SW480 (cell line): ENCODE results near the gene WFDC1.
A peak's percentile ranks its signal among the peaks of the same experiment; 100 is the strongest.
"Not testable (repeated sequence)": the region's sequence is repeated elsewhere in the genome, so short reads cannot be mapped to it uniquely, and the experiment has no call there.

Experiments used
- DNase-seq: peaks from one replicate; pipeline ENCODE4 v3.0.0-alpha.2; 2016; ENCODE audit warnings: low spot score

WFDC1 gene

DNA sequence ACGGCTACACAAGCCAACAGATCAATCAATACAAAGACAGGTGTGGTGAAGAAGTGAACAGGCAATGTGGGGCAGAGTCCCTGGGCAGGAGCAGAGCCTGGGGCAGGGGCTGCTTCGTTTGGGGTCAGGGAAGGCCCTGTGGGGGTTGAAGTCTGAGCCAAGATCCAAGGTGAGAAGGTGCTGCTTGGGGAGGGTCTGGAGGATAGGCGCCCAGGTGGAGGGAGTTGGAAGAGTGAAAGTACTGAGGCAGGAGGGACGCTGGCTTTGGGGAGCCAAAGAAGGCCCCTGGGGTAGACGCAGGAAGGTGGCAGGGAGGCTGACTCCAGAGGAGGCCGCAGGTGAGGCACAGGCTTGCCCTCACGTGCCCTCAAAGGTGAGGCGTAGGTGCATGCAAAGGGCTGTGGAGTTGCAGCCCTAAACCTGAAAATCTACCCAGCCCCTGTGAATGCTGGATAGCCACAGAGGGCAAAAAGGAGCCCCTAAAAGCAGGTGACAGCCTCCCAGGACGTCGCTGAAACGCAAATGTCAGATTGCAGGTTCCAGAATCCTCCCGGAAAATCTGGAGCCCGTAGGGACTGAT, 33.3 kb downstream of the WFDC1 start:
- DNase-seq, result no peak

DNA sequence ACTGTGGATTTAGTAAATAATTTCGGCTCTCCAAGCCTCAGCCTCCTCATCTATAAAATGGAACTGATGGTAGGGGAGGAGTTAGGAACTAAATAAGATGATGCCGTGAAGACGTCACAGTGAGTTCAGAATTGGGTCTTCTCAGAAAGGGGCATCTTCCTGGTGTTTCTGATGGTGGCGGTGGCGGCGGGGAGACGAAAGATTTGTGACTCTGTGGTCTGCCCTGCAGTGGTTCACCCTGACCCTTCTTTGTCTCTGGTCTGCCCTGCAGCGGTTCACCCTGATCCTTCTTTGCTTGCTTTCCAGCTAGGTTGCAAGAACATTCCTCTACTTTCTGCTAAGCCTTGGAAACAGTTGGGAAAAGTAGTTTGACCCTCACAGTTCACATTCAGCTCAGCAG, 34.3 kb downstream of the WFDC1 start:
- DNase-seq, result no peak

DNA sequence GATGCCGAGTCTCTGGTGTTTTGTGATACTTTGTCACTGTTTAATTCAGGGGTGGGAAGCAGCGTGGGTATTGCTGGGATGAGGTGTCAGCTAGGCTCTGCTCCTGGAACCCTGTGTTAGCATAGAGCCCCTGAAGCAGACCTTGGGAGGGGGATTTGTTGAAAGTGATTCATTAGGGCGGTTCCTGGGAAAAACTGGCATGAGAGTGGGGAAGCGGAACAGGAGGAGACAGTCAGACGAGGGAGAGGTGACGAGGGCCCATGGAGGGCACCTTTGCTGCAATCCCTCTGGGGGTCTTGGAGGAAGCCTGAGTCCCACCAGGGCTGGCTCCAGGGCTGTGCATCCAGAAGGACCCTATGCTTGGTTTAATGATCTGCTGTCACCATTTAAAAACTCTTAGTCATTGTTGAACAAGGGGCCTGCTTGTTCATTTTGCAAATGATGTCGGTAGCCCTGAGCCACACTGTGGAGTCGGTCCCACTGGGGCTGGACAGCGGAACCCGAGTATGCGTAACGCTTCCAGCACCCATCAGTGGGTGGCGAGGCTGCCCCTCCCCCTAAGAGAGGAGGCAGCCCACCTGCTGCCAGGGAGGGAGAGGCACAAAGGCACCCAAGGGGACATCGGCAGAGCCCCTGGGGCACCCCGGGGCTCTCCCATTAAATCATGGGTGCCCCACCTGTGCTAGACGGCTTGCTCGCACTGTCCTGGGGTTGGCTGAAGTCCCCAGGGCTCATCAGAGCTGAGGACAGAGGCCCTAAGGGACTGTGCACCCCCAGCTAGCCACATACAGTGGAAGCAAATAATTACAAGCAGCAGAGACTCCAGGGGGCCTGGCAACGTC, 35.4 kb downstream of the WFDC1 start:
- DNase-seq, result no peak

DNA sequence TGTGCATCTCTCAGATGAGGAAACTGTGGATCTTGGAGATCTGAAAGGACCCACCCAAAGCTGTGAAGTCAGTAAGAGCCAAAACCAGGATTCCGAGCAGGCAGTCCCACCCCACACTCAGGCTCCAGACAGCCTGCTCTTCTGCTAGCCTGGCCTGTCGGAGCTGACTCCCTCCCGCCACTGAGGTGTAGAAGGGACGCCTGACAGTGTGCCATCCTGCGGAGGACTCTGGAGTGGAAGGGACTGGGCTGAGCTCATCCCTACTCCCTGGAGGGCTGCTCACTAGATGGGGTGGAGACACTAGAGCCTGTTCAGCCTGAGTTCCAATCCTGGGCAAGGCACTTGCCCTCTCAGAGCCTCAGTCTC, 36.0 kb downstream of the WFDC1 start:
- DNase-seq, result no peak

DNA sequence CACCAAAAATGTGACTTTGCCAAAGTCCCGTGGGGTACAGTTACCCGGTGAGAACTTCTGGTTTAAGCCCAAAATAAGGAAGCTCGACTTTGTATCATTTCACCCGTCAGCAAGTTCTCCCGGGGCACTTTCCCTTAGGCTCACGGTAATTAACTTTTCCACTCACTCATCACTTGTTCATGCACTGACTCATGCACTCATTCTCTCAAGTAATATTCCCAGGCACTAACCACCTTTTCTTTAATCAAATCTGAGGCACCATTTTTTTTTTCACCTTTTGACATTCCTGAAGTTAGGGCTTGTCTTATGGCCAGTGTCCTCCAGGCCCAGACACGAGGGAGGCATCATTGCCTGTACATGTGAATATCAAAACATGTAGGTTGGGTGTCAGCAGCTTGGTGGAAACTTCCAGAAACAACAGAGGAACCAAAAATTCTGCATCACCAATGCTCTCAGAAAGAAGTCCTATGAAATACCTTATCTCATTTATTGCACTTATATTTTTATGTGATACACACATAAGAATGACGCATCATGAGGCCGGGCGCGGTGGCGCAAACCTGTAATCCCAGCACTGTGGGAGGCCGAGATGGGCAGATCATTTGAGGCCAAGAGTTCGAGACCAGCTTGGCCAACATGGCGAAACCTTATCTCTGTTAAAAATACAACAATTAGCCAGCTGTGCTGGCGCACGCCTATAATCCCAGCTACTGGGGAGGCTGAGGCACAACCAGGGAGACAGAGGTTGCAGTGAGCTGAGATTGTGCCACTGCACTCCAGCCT, 37.5 kb downstream of the WFDC1 start:
- DNase-seq, result no peak

DNA sequence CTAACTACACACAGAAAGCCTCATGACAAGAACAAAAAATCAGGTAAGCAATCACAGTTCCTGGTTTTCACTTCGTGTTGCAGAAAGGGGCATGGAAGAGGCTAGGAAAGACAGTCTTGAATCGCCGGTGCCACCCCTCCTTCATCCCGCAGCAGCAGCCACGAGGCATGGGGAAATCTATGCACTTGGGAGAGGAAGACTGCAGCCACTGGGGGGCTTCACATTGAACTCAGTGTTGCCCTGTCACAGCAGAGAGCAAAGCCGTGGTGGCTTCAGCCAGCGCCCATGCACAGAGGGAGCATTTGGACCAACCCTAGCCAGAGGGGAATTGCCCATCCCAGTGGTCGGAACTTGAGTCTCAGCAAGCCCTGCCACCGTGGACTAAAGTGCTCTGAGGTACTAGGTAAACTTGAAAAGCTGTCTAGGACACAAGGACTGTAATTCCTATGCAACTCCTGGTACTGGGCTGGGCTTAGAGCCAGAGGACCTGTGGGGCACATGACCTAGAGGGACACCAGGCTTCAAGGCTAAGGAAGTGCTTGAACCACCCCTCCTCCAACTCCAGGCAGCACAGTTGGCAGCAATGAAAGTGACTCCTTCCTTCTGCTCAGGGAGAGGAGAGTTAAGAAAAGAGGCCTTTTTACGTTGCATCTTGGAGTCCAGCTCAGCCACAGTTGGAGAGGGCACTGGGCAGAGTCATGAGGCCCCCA, 38.5 kb downstream of the WFDC1 start:
- DNase-seq, result no peak

DNA sequence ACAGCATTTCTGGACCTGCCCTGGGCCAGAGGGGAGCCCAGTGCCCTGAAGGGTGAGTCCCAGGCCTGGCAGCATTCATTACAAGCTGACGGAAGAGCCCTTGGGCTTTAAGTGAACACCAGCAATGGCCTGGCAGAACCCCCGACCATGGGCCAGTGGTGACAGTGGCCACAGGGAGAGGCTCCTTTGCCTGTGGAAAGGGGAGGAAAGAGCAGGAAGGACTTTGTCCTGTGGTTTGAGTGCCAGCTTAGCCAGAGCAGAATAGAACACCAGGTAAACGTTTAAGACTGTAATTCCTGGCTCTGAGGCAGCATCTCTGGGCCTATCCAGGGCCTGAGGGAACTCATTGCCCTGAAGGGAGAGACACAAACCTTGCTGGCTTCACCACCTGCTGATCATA, 39.4 kb downstream of the WFDC1 start:
- DNase-seq, result no peak

DNA sequence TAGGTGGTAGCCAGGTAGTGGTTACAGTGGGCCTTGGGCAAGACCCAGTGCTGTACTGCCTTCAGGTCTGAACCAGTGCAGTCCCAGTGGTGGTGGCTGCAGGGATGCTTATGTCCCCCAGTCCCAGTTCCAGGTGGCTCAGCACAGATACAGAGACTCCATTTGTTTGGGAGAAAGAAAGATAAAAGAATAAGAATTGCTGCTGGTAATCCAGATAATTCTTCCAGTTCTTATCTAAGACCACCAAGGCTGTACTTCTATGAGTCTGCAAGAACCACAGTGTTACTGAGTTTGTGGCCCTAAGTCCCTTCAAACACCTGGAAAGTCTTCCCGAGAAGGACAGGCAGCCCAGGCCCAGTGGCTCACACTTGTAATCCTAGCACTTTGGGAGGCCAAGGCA, 39.8 kb downstream of the WFDC1 start:
- no peak for DNase-seq

DNA sequence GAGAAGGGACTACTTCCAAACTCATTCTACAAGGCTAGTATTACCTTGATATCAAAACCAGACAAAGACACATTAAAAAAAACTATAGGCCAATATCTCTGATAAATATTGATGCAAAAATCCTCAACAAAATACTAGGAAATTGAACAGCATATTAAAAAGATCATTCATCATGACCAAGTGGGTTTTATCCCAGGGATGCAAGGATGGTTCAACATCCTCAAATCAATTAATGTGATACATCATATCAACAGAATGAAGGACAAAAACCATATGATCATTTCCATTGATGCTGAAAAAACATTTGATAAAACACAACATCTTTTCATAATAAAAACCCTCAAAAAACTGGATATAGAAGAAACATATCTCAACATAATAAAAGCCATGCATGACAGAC, 42.6 kb downstream of the WFDC1 start:
- DNase-seq, result not testable (repeated sequence)

DNA sequence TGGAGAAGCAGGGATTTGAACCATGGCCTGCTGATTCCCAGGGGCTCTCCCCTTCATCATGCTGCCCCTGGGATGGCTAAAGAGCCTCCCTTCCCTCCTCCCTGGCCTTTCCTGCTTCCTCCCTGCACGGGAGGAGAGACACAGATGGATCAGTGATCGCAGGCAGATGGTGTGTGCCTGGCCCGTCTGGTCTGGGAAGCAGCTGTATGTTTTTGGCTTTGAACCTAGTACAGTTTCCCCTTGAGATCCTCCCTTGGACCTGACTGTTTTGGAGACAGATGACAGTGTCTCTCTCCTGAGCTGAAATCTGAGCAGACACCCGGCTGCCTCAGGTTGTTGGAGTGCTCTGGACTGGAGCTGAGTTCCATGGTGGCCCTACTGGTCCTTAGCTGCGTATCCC, 44.6 kb downstream of the WFDC1 start:
- DNase-seq, result no peak

DNA sequence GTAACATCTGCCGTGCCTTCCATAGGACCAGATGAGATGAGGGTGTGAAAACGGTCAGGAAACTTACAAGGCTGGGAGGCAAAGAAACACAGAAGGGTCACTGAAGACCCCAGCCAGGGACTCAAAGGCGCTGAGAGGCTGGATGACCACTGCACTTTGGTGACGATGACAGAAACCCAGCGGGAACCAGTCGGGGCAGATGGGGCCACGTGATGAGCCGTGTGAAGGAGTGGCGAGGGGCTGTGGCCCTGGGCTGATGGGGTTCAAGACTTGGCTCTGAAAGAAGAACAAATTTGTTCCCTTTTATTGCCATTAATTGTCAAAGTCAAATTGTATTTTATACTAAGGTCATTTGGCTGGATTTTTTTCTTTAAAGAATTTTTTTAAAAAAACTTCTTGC, 45.1 kb downstream of the WFDC1 start:
- DNase-seq, result no peak

DNA sequence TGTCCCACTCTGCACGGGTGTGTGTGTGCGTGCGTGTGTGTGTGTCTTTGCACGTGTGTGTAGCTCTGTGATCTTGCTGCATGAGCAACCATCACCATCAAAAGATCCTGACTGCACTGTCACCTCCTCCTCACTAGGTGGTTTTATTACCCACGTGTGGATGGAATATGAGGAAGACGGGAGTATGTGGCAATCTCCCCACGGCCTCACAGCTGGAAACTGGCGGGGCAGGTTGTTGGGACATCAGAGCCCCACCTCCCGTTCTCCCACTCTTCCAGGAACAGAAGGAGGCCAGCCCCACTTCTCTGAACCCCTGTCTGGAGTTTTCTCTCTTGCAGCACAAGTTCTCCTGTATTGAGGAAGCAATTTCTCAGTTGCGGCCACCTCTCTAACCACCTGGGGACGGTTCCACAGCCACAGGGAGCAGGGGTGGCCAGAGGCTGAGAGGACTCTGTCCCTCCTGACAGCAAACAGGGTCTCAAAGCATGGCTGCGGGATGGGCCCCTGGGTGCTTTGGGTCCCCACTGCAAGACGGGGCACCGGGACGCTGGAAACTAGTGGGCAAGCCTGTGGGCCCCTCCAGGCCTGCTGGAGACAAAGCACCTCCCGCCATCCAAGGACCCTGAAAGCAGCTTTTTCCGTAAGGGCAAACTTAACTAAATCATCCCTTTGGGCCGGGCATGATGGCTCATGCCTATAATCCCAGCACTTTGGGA, 45.8 kb downstream of the WFDC1 start:
- peak; percentile 30 for DNase-seq

DNA sequence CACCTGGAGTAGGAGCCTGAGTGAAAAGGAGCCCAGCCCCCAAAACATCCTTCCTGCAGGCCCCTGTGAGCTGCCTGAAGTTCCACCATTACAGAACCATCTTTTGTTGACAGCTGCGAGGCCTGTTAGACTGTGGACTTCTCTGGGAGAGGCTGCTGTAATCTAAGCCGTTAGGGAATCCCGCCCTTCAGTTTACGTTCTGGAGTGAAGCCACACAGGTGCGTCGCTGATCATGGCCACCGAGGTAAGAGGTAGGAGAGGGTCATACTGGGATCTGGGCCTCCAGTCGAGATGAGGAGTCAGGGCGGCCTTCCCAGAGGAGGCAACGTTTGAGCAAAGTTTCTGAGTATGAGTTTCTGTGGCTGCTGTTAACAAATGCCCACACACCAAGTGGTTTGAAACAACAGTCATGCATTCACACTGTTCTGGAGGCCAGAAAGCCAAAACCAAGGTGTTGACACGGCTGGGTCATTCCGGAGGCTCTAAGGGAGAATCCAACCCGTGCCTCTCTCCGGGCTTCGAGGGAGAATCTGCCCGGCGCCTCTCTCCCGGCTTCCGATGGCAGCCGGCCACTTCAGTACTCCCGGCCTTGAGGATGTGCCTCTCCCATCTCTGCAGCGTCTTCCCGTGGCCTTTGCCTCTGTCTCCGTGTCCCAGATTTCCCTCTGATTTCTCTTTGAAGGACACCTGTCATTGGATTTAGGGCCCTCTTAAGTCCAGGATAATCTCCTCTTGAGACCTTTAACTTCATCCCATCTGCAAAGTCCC, 47.0 kb downstream of the WFDC1 start:
- no peak for DNase-seq

DNA sequence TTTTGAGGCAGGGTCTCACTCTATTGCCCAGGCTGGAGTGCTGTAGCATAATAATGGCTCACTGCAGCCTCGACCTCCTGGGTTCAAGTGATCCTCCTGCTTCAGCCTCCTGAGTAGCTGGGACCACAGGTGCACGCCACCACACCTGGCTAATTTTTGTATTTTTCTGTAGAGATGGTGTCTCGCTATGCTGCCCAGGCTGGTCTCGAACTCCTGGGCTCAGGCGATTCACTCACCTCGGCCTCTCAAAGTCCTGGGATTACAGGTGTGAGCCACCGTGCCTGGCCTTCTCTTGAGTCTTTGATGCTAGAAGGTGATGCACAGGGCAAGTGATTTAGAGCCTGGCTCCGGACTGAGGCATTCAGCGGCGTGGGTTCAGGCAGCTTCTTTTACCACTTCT, 49.1 kb downstream of the WFDC1 start:
- not testable (repeated sequence) for DNase-seq

DNA sequence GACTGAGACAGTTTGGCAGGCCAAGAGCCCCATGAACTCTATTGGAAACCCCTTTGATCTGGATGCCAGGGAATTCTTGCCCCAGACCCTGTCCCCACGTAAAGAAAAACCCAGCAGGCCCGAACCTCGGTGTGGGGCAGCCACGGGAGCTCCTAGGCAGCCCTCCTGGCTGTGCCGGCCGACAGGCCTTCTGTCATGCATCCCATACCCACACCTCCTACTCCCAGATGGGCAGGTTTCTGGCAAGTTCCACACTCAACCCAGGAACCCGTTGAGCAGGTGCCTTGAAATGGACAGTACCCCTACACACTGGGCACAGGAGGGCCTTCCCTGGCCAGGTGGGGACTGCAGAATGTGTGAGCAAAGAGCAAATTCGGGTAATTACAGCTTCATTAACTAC, 50.1 kb downstream of the WFDC1 start:
- no peak for DNase-seq

DNA sequence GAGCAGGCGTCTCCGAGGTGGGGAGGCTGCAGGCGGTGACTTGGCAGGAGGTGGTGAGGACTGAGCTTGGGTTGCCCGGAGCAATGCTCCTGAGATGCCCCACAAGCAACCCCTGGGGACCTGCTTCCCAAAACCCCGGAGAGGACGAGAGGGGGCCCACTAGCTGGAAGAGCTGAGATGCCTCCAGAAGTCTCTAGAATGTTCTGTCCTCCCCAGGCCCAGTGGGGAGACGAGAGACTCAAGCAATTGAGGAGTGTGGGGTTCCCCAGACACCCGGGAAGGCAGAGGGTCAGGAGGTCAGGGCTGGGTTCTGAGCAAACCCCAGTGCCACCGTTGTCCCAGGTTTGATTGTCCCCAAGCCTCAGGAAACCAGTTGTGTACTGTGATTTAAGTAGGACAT, 52.5 kb downstream of the WFDC1 start:
- no peak for DNase-seq

DNA sequence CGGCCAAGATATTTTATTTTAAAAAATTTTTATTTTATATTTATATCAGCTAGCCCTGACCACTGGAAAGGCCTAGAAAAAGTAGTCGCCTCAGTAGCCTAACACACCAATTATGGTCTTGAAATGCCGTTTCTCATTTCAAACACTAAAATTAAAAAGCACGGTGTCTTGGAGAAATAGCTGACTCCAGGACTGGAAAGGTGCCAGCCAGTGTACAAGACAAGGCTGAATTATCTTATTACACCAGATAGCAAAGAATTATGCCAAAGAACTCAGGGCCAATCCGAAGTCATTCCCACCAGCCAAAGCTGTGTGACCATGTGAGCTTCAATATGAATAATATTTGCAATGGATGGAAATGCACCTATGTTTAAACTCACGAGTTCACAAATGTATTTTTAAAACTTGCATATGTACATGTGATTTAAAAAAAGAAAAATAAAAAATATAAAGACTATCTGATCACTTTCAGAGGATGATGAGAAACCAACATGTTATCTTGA, 53.8 kb downstream of the WFDC1 start:
- DNase-seq, result no peak

DNA sequence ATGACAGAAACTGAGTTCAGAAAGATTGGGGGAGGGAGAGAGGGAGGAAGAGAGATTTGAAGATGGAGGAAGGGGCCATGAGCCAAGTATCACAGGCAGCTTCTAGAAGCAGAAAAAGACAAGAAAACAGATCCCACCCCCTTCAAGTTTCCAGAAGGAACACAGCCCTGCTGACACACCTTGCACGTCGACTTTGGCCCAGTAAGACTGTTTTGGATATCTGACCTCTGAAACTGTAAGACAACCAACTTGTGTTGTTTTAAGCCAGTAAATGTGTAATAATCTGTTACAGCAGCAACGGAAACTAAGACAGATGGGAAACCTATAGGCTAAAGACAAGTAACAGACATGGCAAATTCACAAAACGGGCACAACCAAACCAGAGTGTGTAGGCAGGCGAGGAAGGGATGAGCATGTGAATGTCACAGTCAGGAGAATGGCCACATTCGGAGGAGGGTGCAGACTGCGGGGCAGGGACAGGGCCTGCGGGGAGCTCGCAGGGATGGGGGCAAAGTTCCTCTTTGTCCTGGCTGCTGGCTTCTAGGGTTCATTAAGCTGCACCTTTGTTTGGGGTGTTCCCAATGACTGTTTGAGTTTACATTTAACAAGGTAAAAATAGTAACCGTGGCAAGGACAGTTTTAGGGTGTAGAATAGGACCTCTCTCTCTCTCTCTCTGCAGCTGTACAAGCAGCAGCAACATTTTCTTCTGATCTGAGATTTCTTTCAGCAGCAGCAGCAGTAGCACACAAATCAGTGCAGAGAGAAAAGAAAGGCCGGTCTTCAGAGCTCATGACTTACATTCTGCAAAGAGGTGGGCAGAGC, 55.4 kb downstream of the WFDC1 start:
- no peak for DNase-seq

DNA sequence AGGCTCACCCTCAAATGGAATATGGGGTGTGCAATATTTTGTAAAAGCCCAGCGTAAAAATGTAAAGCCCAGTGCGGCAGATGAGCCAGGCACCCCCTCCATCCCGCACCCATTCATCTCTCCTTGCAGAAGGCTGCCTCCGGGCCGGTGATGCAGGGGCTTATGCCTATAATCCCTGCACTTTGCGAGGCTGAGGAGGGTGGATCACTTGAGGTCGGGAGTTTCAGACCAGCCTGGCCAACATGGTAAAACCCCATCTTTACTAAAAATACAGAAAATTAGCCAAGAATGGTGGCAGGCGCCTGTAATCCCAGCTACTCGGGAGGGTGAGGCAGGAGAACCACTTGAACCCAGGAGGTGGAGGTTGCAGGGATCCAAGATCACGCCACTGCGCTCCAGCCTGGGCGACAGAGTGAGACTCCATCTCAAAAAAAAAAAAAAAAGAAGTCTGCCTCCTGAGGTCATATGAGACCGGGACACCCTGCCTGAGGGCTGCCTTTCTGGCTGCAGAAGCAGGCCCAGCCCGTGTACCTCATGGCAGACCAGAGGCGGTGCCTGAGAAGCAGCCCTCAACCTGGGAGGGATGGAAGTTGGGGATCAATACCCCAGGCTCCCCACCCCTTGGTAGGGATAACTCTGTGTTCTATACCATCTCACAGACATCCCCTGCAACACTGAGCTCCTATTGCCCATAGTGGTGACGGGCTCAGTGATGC, 56.2 kb downstream of the WFDC1 start:
- no peak for DNase-seq
